HG02840 (cell line): ENCODE results near the gene NAT14.

Experiments used
- ATAC-seq: cut with Tn5 transposase; IDR thresholded peaks from one replicate; pipeline ENCODE4 v1.9.1; 2021; ENCODE audit warnings: mild to moderate bottlenecking, moderate library complexity, moderate number of reproducible peaks; ENCODE audit not compliant: unreplicated experiment, low FRiP score

Gene NAT14

GRCh38 chr19:55452749-55453346 is 32.1 kb upstream of the NAT14 start:
- ATAC-seq = no peak

- ATAC-seq = no peak
Measured at GRCh38 chr19:55453511-55454260, 31.3 kb upstream of the NAT14 start.

- no peak for ATAC-seq
Measured at GRCh38 chr19:55454787-55455243, 30.2 kb upstream of the NAT14 start.

GRCh38 chr19:55455576-55456235 is 29.3 kb upstream of the NAT14 start:
- ATAC-seq = no peak

- no peak for ATAC-seq
Measured at GRCh38 chr19:55456347-55456746, 28.6 kb upstream of the NAT14 start.

- no peak for ATAC-seq
Measured at GRCh38 chr19:55457683-55458457, 27.1 kb upstream of the NAT14 start.

GRCh38 chr19:55459551-55459949 is 25.4 kb upstream of the NAT14 start:
- ATAC-seq = no peak

GRCh38 chr19:55459950-55460657 is 24.9 kb upstream of the NAT14 start:
- no peak for ATAC-seq

- ATAC-seq = no peak
Measured at GRCh38 chr19:55460670-55461258, 24.2 kb upstream of the NAT14 start.

GRCh38 chr19:55461259-55461973 is 23.6 kb upstream of the NAT14 start, which contains the start of gene ISOC2:
TSS of gene ISOC2 (minus strand) at chr19:55461642. CDS start at chr19:55456486, 5,156 bp downstream.
- ATAC-seq = peak; percentile 92

- ATAC-seq = no peak
Measured at GRCh38 chr19:55461974-55462626, 22.9 kb upstream of the NAT14 start.

GRCh38 chr19:55462722-55463121 is 22.3 kb upstream of the NAT14 start:
- ATAC-seq = no peak

- no peak for ATAC-seq
Measured at GRCh38 chr19:55463583-55464031, 21.4 kb upstream of the NAT14 start.

GRCh38 chr19:55464039-55464661 is 20.8 kb upstream of the NAT14 start:
- no peak for ATAC-seq

- ATAC-seq = no peak
Measured at GRCh38 chr19:55464662-55465054, 20.3 kb upstream of the NAT14 start, which contains the start of gene C19orf85. TSS of gene C19orf85 (minus strand) at chr19:55464751. CDS start at chr19:55464554, 197 bp downstream.

- ATAC-seq = no peak
Measured at GRCh38 chr19:55465460-55466240, 19.3 kb upstream of the NAT14 start.

- no peak for ATAC-seq
Measured at GRCh38 chr19:55466241-55466614, 18.8 kb upstream of the NAT14 start.
